Measurements from ENCODE around the gene ASAP3.
A peak's percentile ranks its signal among the peaks of the same experiment; 100 is the strongest.
"Not testable (repeated sequence)": the region's sequence is repeated elsewhere in the genome, so short reads cannot be mapped to it uniquely, and the experiment has no call there.

ASAP3 gene

GRCh38 chr1:23502951-23503350, 19.0 kb upstream of the ASAP3 start:
- H3K4me3 ChIP-seq (ENCODE audit: low read length): no peak overlapping the region
- H3K27me3 ChIP-seq (ENCODE audit: control insufficient read depth, insufficient read depth, low read length): no peaks in the 10 kb centered on the region
- no peak overlapping the region for H3K9ac ChIP-seq (ENCODE audit: low read length)
- no peaks in the 10 kb centered on the region for H3K36me3 ChIP-seq (ENCODE audit: control insufficient read depth, insufficient read depth, low read length)
- no peak overlapping the region for H3K27ac ChIP-seq (ENCODE audit: low read depth, low read length)
- H3K4me1 ChIP-seq (ENCODE audit: control insufficient read depth, insufficient read depth, low read length): no peaks in the 10 kb centered on the region

GRCh38 chr1:23500466-23500865, 16.5 kb upstream of the ASAP3 start:
- H3K27me3 ChIP-seq (ENCODE audit: control insufficient read depth, insufficient read depth, low read length): no peaks in the 10 kb centered on the region
- H3K9ac ChIP-seq (ENCODE audit: low read length): no peak overlapping the region
- no peak overlapping the region for H3K4me3 ChIP-seq (ENCODE audit: low read length)
- no peak overlapping the region for H3K27ac ChIP-seq (ENCODE audit: low read depth, low read length)
- no peaks in the 10 kb centered on the region for H3K36me3 ChIP-seq (ENCODE audit: control insufficient read depth, insufficient read depth, low read length)
- no peaks in the 10 kb centered on the region for H3K4me1 ChIP-seq (ENCODE audit: control insufficient read depth, insufficient read depth, low read length)

GRCh38 chr1:23497777-23498439, 13.9 kb upstream of the ASAP3 start:
- Histone ChIP-seq H3K4me3 (ENCODE audit: low read length) (no peak overlapping the region), H3K36me3 (ENCODE audit: control insufficient read depth, insufficient read depth, low read length) (no peaks in the 10 kb centered on the region), H3K9ac (ENCODE audit: low read length) (no peak overlapping the region), H3K27ac (ENCODE audit: low read depth, low read length) (no peak overlapping the region), H3K4me1 (ENCODE audit: control insufficient read depth, insufficient read depth, low read length) (no peaks in the 10 kb centered on the region), H3K27me3 (ENCODE audit: control insufficient read depth, insufficient read depth, low read length) (no peaks in the 10 kb centered on the region)

GRCh38 chr1:23496490-23497181, 12.7 kb upstream of the ASAP3 start:
- no peak overlapping the region for H3K4me3 ChIP-seq (ENCODE audit: low read length)

GRCh38 chr1:23494836-23495235, 10.9 kb upstream of the ASAP3 start:
- not testable (repeated sequence) for H3K4me3 ChIP-seq (ENCODE audit: low read length); H3K9ac ChIP-seq (ENCODE audit: low read length); H3K27me3 ChIP-seq (ENCODE audit: control insufficient read depth, insufficient read depth, low read length); H3K36me3 ChIP-seq (ENCODE audit: control insufficient read depth, insufficient read depth, low read length); H3K27ac ChIP-seq (ENCODE audit: low read depth, low read length); H3K4me1 ChIP-seq (ENCODE audit: control insufficient read depth, insufficient read depth, low read length)

More at GRCh38 chr1:23496490-23497181, 12.7 kb upstream of the ASAP3 start:
- no peaks in the 10 kb centered on the region for H3K36me3 ChIP-seq (ENCODE audit: control insufficient read depth, insufficient read depth, low read length)
- no peak overlapping the region for H3K27ac ChIP-seq (ENCODE audit: low read depth, low read length)
- H3K27me3 ChIP-seq (ENCODE audit: control insufficient read depth, insufficient read depth, low read length): no peaks in the 10 kb centered on the region
- no peaks in the 10 kb centered on the region for H3K4me1 ChIP-seq (ENCODE audit: control insufficient read depth, insufficient read depth, low read length)
- no peak overlapping the region for H3K9ac ChIP-seq (ENCODE audit: low read length)

- not testable (repeated sequence) for H3K27ac ChIP-seq (ENCODE audit: low read depth, low read length); H3K4me1 ChIP-seq (ENCODE audit: control insufficient read depth, insufficient read depth, low read length); H3K36me3 ChIP-seq (ENCODE audit: control insufficient read depth, insufficient read depth, low read length); H3K4me3 ChIP-seq (ENCODE audit: low read length); H3K9ac ChIP-seq (ENCODE audit: low read length); H3K27me3 ChIP-seq (ENCODE audit: control insufficient read depth, insufficient read depth, low read length)
Measured at GRCh38 chr1:23492776-23493175, 8.8 kb upstream of the ASAP3 start.

GRCh38 chr1:23492132-23492720, 8.2 kb upstream of the ASAP3 start:
- H3K27ac ChIP-seq (ENCODE audit: low read depth, low read length): no peak overlapping the region
- H3K9ac ChIP-seq (ENCODE audit: low read length): no peak overlapping the region
- no peaks in the 10 kb centered on the region for H3K4me1 ChIP-seq (ENCODE audit: control insufficient read depth, insufficient read depth, low read length)
- no peak overlapping the region for H3K4me3 ChIP-seq (ENCODE audit: low read length)
- H3K27me3 ChIP-seq (ENCODE audit: control insufficient read depth, insufficient read depth, low read length): no peaks in the 10 kb centered on the region
- H3K36me3 ChIP-seq (ENCODE audit: control insufficient read depth, insufficient read depth, low read length): no peaks in the 10 kb centered on the region

- H3K36me3 ChIP-seq (ENCODE audit: control insufficient read depth, insufficient read depth, low read length): no peaks in the 10 kb centered on the region
- no peak overlapping the region for H3K27ac ChIP-seq (ENCODE audit: low read depth, low read length)
- peaks cover 1% of the 10 kb centered on the region for H3K4me1 ChIP-seq (ENCODE audit: control insufficient read depth, insufficient read depth, low read length)
- H3K4me3 ChIP-seq (ENCODE audit: low read length): no peak overlapping the region
- no peak overlapping the region for H3K9ac ChIP-seq (ENCODE audit: low read length)
- H3K27me3 ChIP-seq (ENCODE audit: control insufficient read depth, insufficient read depth, low read length): no peaks in the 10 kb centered on the region
Measured at GRCh38 chr1:23489842-23490241, 5.9 kb upstream of the ASAP3 start.

- Histone ChIP-seq H3K27me3 (ENCODE audit: control insufficient read depth, insufficient read depth, low read length) (no peaks in the 10 kb centered on the region), H3K4me3 (ENCODE audit: low read length) (peak overlapping the region; percentile 58), H3K9ac (ENCODE audit: low read length) (no peak overlapping the region), H3K36me3 (ENCODE audit: control insufficient read depth, insufficient read depth, low read length) (no peaks in the 10 kb centered on the region), H3K4me1 (ENCODE audit: control insufficient read depth, insufficient read depth, low read length) (peaks cover 3% of the 10 kb centered on the region), H3K27ac (ENCODE audit: low read depth, low read length) (peak overlapping the region; percentile 40)
Measured at GRCh38 chr1:23485002-23485332, 988 bp upstream of the ASAP3 start.

- no peak overlapping the region for H3K9ac ChIP-seq (ENCODE audit: low read length)
- H3K4me1 ChIP-seq (ENCODE audit: control insufficient read depth, insufficient read depth, low read length): peaks cover 3% of the 10 kb centered on the region
- no peaks in the 10 kb centered on the region for H3K36me3 ChIP-seq (ENCODE audit: control insufficient read depth, insufficient read depth, low read length)
- peak overlapping the region; percentile 86 for H3K4me3 ChIP-seq (ENCODE audit: low read length)
- H3K27ac ChIP-seq (ENCODE audit: low read depth, low read length): peak overlapping the region; percentile 86
- no peaks in the 10 kb centered on the region for H3K27me3 ChIP-seq (ENCODE audit: control insufficient read depth, insufficient read depth, low read length)
Measured at GRCh38 chr1:23484253-23485001, 448 bp upstream of the ASAP3 start.

GRCh38 chr1:23481904-23482303, 2.1 kb downstream of the ASAP3 start:
- Histone ChIP-seq H3K27ac (ENCODE audit: low read depth, low read length) (no peak overlapping the region), H3K4me1 (ENCODE audit: control insufficient read depth, insufficient read depth, low read length) (peaks cover 3% of the 10 kb centered on the region), H3K36me3 (ENCODE audit: control insufficient read depth, insufficient read depth, low read length) (no peaks in the 10 kb centered on the region), H3K27me3 (ENCODE audit: control insufficient read depth, insufficient read depth, low read length) (no peaks in the 10 kb centered on the region), H3K4me3 (ENCODE audit: low read length) (no peak overlapping the region), H3K9ac (ENCODE audit: low read length) (no peak overlapping the region)

GRCh38 chr1:23481026-23481597, 2.9 kb downstream of the ASAP3 start:
- H3K4me1 ChIP-seq (ENCODE audit: control insufficient read depth, insufficient read depth, low read length): peaks cover 3% of the 10 kb centered on the region
- no peaks in the 10 kb centered on the region for H3K27me3 ChIP-seq (ENCODE audit: control insufficient read depth, insufficient read depth, low read length)

More at GRCh38 chr1:23481026-23481597, 2.9 kb downstream of the ASAP3 start:
- H3K9ac ChIP-seq (ENCODE audit: low read length): no peak overlapping the region
- H3K36me3 ChIP-seq (ENCODE audit: control insufficient read depth, insufficient read depth, low read length): no peaks in the 10 kb centered on the region
- H3K4me3 ChIP-seq (ENCODE audit: low read length): no peak overlapping the region
- H3K27ac ChIP-seq (ENCODE audit: low read depth, low read length): no peak overlapping the region
